ENCODE data around the gene C1QTNF2. TPM values are rescaled to one million over a fixed set of nuclear protein-coding genes. Genes with fewer than 3 reads are reported as not detected.
"Not testable (repeated sequence)": the region's sequence is repeated elsewhere in the genome, so short reads cannot be mapped to it uniquely, and the experiment has no call there.

The C1QTNF2 gene
- total and polyA plus RNA-seq, 4 donors: 0.17 to 0.37 (median 0.23) TPM

DNA sequence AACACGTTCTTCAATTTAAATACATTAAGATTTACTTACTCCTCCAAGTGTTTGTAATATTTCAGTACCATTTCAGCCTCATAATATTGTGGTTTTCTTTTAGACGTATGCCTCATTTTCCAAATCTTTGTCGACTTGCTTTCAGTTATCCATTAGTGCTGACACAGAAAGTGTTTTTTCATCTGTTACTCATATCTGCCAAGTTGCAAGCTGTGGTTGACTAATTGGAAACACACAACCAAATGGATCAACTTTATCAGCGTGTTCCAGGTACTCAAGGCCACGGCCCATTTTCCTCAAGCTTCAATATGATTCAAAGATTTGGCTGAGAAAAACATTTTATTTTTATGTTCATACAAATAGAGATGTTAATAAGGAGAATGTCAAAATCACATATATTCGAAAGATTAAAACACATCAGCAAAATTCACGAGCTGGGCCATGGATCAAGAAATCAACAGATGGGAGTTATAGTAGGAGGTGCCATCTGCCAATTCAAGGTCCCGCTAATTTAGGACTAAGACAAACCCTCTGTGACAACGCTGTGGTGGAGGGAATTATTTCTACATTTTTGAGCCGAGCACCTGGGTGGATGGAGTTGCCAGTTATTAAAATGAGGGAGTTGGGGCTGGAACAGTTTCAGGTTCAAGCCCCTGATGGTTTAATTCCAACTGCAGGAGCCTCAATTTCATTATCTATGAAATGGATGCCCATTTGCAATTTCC is 30.9 kb downstream of the C1QTNF2 start:
- no peaks in the 10 kb centered on the region for H3K36me3 ChIP-seq (ENCODE audit: control insufficient read depth in 4 of 4, insufficient read depth in 3 of 4, low read depth in 1 of 4, low read length in 3 of 4)
- no peak for DNase-seq (ENCODE audit: low spot score)
- WGBS: 91% methylated on average over 10 of the region's 10 CpGs
- TF ChIP-seq RAD21 (IDR thresholded peaks at IDR 0.05): no peak
- TF ChIP-seq TAF1 (conservative IDR thresholded peaks at IDR 0.05): no peak
- no peak for TF ChIP-seq HNF4G (IDR thresholded peaks at IDR 0.05)
- TF ChIP-seq, protein P1, sequence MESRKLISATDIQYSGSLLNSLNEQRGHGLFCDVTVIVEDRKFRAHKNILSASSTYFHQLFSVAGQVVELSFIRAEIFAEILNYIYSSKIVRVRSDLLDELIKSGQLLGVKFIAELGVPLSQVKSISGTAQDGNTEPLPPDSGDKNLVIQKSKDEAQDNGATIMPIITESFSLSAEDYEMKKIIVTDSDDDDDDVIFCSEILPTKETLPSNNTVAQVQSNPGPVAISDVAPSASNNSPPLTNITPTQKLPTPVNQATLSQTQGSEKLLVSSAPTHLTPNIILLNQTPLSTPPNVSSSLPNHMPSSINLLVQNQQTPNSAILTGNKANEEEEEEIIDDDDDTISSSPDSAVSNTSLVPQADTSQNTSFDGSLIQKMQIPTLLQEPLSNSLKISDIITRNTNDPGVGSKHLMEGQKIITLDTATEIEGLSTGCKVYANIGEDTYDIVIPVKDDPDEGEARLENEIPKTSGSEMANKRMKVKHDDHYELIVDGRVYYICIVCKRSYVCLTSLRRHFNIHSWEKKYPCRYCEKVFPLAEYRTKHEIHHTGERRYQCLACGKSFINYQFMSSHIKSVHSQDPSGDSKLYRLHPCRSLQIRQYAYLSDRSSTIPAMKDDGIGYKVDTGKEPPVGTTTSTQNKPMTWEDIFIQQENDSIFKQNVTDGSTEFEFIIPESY (IDR thresholded peaks at IDR 0.05): no peak
- TF ChIP-seq NR2F2 (IDR thresholded peaks at IDR 0.05): no peak
- TF ChIP-seq GABPA (IDR thresholded peaks at IDR 0.05 in 1 of 2, conservative IDR thresholded peaks at IDR 0.05 in 1 of 2): no peak
- TF ChIP-seq, protein P2, sequence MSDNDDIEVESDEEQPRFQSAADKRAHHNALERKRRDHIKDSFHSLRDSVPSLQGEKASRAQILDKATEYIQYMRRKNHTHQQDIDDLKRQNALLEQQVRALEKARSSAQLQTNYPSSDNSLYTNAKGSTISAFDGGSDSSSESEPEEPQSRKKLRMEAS (IDR thresholded peaks at IDR 0.05): no peak
- TF ChIP-seq RXRA (IDR thresholded peaks at IDR 0.05): no peak
- no peak for TF ChIP-seq FOXA2 (IDR thresholded peaks at IDR 0.05)
- TF ChIP-seq SP1 (IDR thresholded peaks at IDR 0.05): no peak
- TF ChIP-seq, protein P3, sequence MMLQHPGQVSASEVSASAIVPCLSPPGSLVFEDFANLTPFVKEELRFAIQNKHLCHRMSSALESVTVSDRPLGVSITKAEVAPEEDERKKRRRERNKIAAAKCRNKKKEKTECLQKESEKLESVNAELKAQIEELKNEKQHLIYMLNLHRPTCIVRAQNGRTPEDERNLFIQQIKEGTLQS (IDR thresholded peaks at IDR 0.05): no peak
- no peaks in the 10 kb centered on the region for H3K4me1 ChIP-seq (ENCODE audit: control insufficient read depth in 4 of 4, insufficient read depth in 4 of 4, low read length in 3 of 4)
- H3K4me3 ChIP-seq (ENCODE audit: low read depth in 1 of 3, low read length in 3 of 3): no peak overlapping the region
- H3K9ac ChIP-seq (ENCODE audit: low read depth in 1 of 2, low read length in 2 of 2): no peak overlapping the region
- no peaks in the 10 kb centered on the region for H3K27me3 ChIP-seq (ENCODE audit: control insufficient read depth in 4 of 4, insufficient read depth in 4 of 4, low read length in 3 of 4)
- no peak overlapping the region for H3K27ac ChIP-seq (ENCODE audit: low read depth in 1 of 2, low read length in 2 of 2)
- no peaks in the 10 kb centered on the region for H3K9me3 ChIP-seq (ENCODE audit: control insufficient read depth in 4 of 4, low read length in 3 of 4)

DNA sequence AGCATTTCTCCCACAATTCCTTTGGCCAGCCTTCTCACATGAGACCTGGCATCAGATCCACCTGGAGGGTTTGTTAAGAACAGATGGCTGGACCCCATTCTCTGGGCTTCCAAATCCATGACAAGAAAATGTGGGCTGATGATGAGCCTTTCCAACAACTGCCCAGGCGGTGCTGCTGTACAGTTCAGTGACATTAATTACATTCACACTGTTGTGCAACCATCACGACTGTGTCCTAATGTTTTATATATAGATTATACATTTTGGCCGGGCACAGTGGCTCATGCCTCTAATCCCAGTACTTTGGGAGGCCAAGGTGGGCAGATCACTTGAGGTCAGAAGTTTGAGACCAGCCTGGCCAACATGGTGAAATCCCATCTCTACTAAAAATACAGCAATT is 35.7 kb downstream of the C1QTNF2 start:
- not testable (repeated sequence) for DNase-seq (ENCODE audit: low spot score); H3K36me3 ChIP-seq (ENCODE audit: control insufficient read depth in 4 of 4, insufficient read depth in 3 of 4, low read depth in 1 of 4, low read length in 3 of 4); H3K9ac ChIP-seq (ENCODE audit: low read depth in 1 of 2, low read length in 2 of 2); H3K4me3 ChIP-seq (ENCODE audit: low read depth in 1 of 3, low read length in 3 of 3); H3K27me3 ChIP-seq (ENCODE audit: control insufficient read depth in 4 of 4, insufficient read depth in 4 of 4, low read length in 3 of 4); H3K9me3 ChIP-seq (ENCODE audit: control insufficient read depth in 4 of 4, low read length in 3 of 4); H3K4me1 ChIP-seq (ENCODE audit: control insufficient read depth in 4 of 4, insufficient read depth in 4 of 4, low read length in 3 of 4); H3K27ac ChIP-seq (ENCODE audit: low read depth in 1 of 2, low read length in 2 of 2)
- WGBS: 81% methylated on average over 3 of the region's 3 CpGs

DNA sequence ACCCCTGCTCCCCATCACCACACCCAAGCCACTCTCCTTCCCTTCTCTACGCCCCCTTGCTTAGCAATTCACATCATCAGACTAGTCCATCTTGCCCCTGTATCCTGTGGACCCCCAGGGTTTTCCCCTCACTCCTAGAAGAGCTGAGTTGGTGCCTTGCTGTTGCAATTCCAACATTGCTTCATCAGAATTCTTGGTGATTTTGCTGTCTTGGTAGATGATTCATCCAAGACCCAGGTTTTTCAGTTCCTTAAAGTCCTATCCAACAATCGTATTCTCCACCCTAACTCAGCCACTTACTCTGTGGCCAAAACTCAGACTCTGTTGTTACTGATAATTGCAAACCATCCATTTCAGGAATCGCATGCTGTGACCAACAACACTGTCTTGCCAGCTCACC is 36.7 kb downstream of the C1QTNF2 start:
- DNase-seq (ENCODE audit: low spot score): no peak
- Histone ChIP-seq H3K4me3 (ENCODE audit: low read depth in 1 of 3, low read length in 3 of 3) (no peak overlapping the region), H3K36me3 (ENCODE audit: control insufficient read depth in 4 of 4, insufficient read depth in 3 of 4, low read depth in 1 of 4, low read length in 3 of 4) (no peaks in the 10 kb centered on the region), H3K9ac (ENCODE audit: low read depth in 1 of 2, low read length in 2 of 2) (no peak overlapping the region), H3K9me3 (ENCODE audit: control insufficient read depth in 4 of 4, low read length in 3 of 4) (no peaks in the 10 kb centered on the region), H3K27me3 (ENCODE audit: control insufficient read depth in 4 of 4, insufficient read depth in 4 of 4, low read length in 3 of 4) (no peaks in the 10 kb centered on the region), H3K4me1 (ENCODE audit: control insufficient read depth in 4 of 4, insufficient read depth in 4 of 4, low read length in 3 of 4) (no peaks in the 10 kb centered on the region), H3K27ac (ENCODE audit: low read depth in 1 of 2, low read length in 2 of 2) (no peak overlapping the region)
- WGBS: 71% methylated on average over 3 of the region's 3 CpGs
- TF ChIP-seq, protein P4, sequence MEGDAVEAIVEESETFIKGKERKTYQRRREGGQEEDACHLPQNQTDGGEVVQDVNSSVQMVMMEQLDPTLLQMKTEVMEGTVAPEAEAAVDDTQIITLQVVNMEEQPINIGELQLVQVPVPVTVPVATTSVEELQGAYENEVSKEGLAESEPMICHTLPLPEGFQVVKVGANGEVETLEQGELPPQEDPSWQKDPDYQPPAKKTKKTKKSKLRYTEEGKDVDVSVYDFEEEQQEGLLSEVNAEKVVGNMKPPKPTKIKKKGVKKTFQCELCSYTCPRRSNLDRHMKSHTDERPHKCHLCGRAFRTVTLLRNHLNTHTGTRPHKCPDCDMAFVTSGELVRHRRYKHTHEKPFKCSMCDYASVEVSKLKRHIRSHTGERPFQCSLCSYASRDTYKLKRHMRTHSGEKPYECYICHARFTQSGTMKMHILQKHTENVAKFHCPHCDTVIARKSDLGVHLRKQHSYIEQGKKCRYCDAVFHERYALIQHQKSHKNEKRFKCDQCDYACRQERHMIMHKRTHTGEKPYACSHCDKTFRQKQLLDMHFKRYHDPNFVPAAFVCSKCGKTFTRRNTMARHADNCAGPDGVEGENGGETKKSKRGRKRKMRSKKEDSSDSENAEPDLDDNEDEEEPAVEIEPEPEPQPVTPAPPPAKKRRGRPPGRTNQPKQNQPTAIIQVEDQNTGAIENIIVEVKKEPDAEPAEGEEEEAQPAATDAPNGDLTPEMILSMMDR (IDR thresholded peaks at IDR 0.05; ENCODE audit: low read depth, low read length, missing input control): no peak
- TF ChIP-seq GABPA (IDR thresholded peaks at IDR 0.05 in 1 of 2, conservative IDR thresholded peaks at IDR 0.05 in 1 of 2) (no peak), TAF1 (conservative IDR thresholded peaks at IDR 0.05) (no peak), HNF4G (IDR thresholded peaks at IDR 0.05) (no peak), SP1 (IDR thresholded peaks at IDR 0.05) (no peak), FOXA1 (IDR thresholded peaks at IDR 0.05) (no peak), NR2F2 (IDR thresholded peaks at IDR 0.05) (no peak), RXRA (IDR thresholded peaks at IDR 0.05) (no peak), EGR1 (IDR thresholded peaks at IDR 0.05; ENCODE audit: low read depth in 2 of 2) (no peak), FOXA2 (IDR thresholded peaks at IDR 0.05) (no peak), RAD21 (IDR thresholded peaks at IDR 0.05) (no peak), HNF4A (conservative IDR thresholded peaks at IDR 0.05) (no peak)
- TF ChIP-seq, protein P1 (IDR thresholded peaks at IDR 0.05): no peak
- TF ChIP-seq, protein P5, sequence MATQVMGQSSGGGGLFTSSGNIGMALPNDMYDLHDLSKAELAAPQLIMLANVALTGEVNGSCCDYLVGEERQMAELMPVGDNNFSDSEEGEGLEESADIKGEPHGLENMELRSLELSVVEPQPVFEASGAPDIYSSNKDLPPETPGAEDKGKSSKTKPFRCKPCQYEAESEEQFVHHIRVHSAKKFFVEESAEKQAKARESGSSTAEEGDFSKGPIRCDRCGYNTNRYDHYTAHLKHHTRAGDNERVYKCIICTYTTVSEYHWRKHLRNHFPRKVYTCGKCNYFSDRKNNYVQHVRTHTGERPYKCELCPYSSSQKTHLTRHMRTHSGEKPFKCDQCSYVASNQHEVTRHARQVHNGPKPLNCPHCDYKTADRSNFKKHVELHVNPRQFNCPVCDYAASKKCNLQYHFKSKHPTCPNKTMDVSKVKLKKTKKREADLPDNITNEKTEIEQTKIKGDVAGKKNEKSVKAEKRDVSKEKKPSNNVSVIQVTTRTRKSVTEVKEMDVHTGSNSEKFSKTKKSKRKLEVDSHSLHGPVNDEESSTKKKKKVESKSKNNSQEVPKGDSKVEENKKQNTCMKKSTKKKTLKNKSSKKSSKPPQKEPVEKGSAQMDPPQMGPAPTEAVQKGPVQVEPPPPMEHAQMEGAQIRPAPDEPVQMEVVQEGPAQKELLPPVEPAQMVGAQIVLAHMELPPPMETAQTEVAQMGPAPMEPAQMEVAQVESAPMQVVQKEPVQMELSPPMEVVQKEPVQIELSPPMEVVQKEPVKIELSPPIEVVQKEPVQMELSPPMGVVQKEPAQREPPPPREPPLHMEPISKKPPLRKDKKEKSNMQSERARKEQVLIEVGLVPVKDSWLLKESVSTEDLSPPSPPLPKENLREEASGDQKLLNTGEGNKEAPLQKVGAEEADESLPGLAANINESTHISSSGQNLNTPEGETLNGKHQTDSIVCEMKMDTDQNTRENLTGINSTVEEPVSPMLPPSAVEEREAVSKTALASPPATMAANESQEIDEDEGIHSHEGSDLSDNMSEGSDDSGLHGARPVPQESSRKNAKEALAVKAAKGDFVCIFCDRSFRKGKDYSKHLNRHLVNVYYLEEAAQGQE (IDR thresholded peaks at IDR 0.05): no peak
- TF ChIP-seq, protein P3 (IDR thresholded peaks at IDR 0.05): no peak
